ENCODE results near the gene FAM107B. TPM values are rescaled to one million over a fixed set of nuclear protein-coding genes. Genes with fewer than 3 reads are reported as not detected.

FAM107B gene
- total RNA-seq, 1 donor, result 17.7 TPM

GRCh38 chr10:14554091-14554490 lies 220.6 kb downstream of the FAM107B start:
- TF ChIP-seq CTCF (IDR thresholded peaks at IDR 0.05; ENCODE audit: insufficient read depth, low read depth, low read length), result no peak
- no peak for DNase-seq (ENCODE audit: low read depth)
- H3K4me3 ChIP-seq (ENCODE audit: low read depth, low read length), result no peak overlapping the region

- DNase-seq (ENCODE audit: low read depth), result peak; percentile 57
- TF ChIP-seq CTCF (IDR thresholded peaks at IDR 0.05; ENCODE audit: insufficient read depth, low read depth, low read length), result no peak
- H3K4me3 ChIP-seq (ENCODE audit: low read depth, low read length), result no peak overlapping the region
These were observed 221.2 kb downstream of the FAM107B start for GRCh38 chr10:14553448-14553847.

GRCh38 chr10:14552015-14552414 lies 222.7 kb downstream of the FAM107B start:
- H3K4me3 ChIP-seq (ENCODE audit: low read depth, low read length), result no peak overlapping the region
- no peak for TF ChIP-seq CTCF (IDR thresholded peaks at IDR 0.05; ENCODE audit: insufficient read depth, low read depth, low read length)
- no peak for DNase-seq (ENCODE audit: low read depth)

- no peak overlapping the region for H3K4me3 ChIP-seq (ENCODE audit: low read depth, low read length)
- DNase-seq (ENCODE audit: low read depth), result no peak
- no peak for TF ChIP-seq CTCF (IDR thresholded peaks at IDR 0.05; ENCODE audit: insufficient read depth, low read depth, low read length)
These were observed 224.2 kb downstream of the FAM107B start for GRCh38 chr10:14550471-14550981.

GRCh38 chr10:14549496-14549895 lies 225.2 kb downstream of the FAM107B start:
- no peak overlapping the region for H3K4me3 ChIP-seq (ENCODE audit: low read depth, low read length)
- TF ChIP-seq CTCF (IDR thresholded peaks at IDR 0.05; ENCODE audit: insufficient read depth, low read depth, low read length), result no peak
- peak; percentile 29 for DNase-seq (ENCODE audit: low read depth)

GRCh38 chr10:14548970-14549369 lies 225.7 kb downstream of the FAM107B start:
- H3K4me3 ChIP-seq (ENCODE audit: low read depth, low read length), result no peak overlapping the region
- TF ChIP-seq CTCF (IDR thresholded peaks at IDR 0.05; ENCODE audit: insufficient read depth, low read depth, low read length), result no peak
- DNase-seq (ENCODE audit: low read depth), result no peak

GRCh38 chr10:14548474-14548873 lies 226.2 kb downstream of the FAM107B start:
- TF ChIP-seq CTCF (IDR thresholded peaks at IDR 0.05; ENCODE audit: insufficient read depth, low read depth, low read length), result no peak
- no peak overlapping the region for H3K4me3 ChIP-seq (ENCODE audit: low read depth, low read length)
- no peak for DNase-seq (ENCODE audit: low read depth)
